Erythroblast (primary cell): ENCODE results near the gene TCF3.

Experiments used
- GATA1 ChIP-seq: IDR thresholded peaks from 2 replicates; pipeline ENCODE4 v1.6.1; 2011; ENCODE audit warnings: low read depth, mild to moderate bottlenecking, control low read depth, low read length, moderate library complexity
- POLR2A ChIP-seq: IDR thresholded peaks from 2 replicates; pipeline ENCODE4 v1.6.1; 2011; ENCODE audit warnings: mild to moderate bottlenecking, low read length

- peak; percentile 54 for TF ChIP-seq POLR2A
- TF ChIP-seq GATA1 = no peak
Observed at GRCh38 chr19:1605236-1606137, 46.9 kb downstream of the TCF3 start, which contains the start of gene UQCR11.
